OCI-LY3 (cell line): Measurements from ENCODE around the gene PLCB4.

ENCODE experiments used
- H2AFZ ChIP-seq: fragments of 200-600, 300-600 bp; shearing (Covaris generic); 2 replicates; pipeline ENCODE4 v1.6.0; 2014; ENCODE audit warnings: antibody characterized with exemption, low read depth, low read length
- H3K27ac ChIP-seq: fragments of 200-600, 300-600 bp; sonication (generic); 2 replicates; pipeline ENCODE4 v1.5.1; 2014; ENCODE audit warnings: mild to moderate bottlenecking, low read length, moderate library complexity, mixed read lengths
- H3K27me3 ChIP-seq: fragments of 200-600, 300-600 bp; sonication (generic); 2 replicates; pipeline ENCODE4 v1.6.1; 2014; ENCODE audit warnings: low read depth, low read length, mixed read lengths
- H3K36me3 ChIP-seq: fragments of 200-600, 300-600 bp; sonication (generic); replicated peaks from 2 replicates; pipeline ENCODE3; 2014; ENCODE audit warnings: low read depth, low read length, mixed read lengths
- H3K4me1 ChIP-seq: fragments of 300-600, 200-600 bp; sonication (generic); 2 replicates; pipeline ENCODE4 v1.6.1; 2014; ENCODE audit warnings: low read length, mixed read lengths
- H3K4me2 ChIP-seq: fragments of 200-600, 300-600 bp; sonication (generic); 2 replicates; pipeline ENCODE4 v1.6.1; 2014; ENCODE audit warnings: low read length, mixed read lengths
- H3K4me3 ChIP-seq: fragments of 300-600, 200-600 bp; sonication (generic); 2 replicates; pipeline ENCODE4 v1.5.1; 2014; ENCODE audit warnings: antibody characterized with exemption, mild to moderate bottlenecking, low read length, moderate library complexity
- H3K79me2 ChIP-seq: fragments of 300-600, 200-600 bp; shearing (Covaris generic); 2 replicates; pipeline ENCODE4 v1.6.1; 2014; ENCODE audit warnings: mild to moderate bottlenecking, low read length, mixed read lengths
- H3K9ac ChIP-seq: fragments of 300-600, 200-600 bp; shearing (Covaris generic); 2 replicates; pipeline ENCODE4 v1.6.0; 2014; ENCODE audit warnings: mild to moderate bottlenecking, low read length, moderate library complexity
- H3K9me3 ChIP-seq: fragments of 200-600, 300-600 bp; shearing (Covaris generic); 2 replicates; pipeline ENCODE4 v1.6.1; 2014; ENCODE audit warnings: low read length, mixed read lengths; ENCODE audit not compliant: insufficient read depth
- H4K20me1 ChIP-seq: fragments of 200-600, 300-600 bp; sonication (generic); 2 replicates; pipeline ENCODE4 v1.6.1; 2016; ENCODE audit warnings: low read length, mixed read lengths; ENCODE audit not compliant: insufficient read depth
- CTCF ChIP-seq: fragments of 200-600, 300-600 bp; sonication (generic); IDR thresholded peaks from 2 replicates; pipeline ENCODE4 v1.5.1; 2014; ENCODE audit warnings: antibody characterized with exemption, low read length, low read depth
- EZH2phosphoT487 ChIP-seq: fragments of 200-600 bp; shearing (Covaris generic); IDR thresholded peaks from 2 replicates; pipeline ENCODE4 v1.6.1; 2018; ENCODE audit warnings: antibody characterized with exemption, mixed run types, low read depth

The PLCB4 gene

GRCh38 chr20:9308056-9308455 lies 239.2 kb downstream of the PLCB4 start:
- no peaks in the 10 kb centered on the region for H3K4me1 ChIP-seq
- no peak overlapping the region for H3K27ac ChIP-seq
- H3K79me2 ChIP-seq = no peaks in the 10 kb centered on the region
- no peak overlapping the region for H2AFZ ChIP-seq
- TF ChIP-seq EZH2phosphoT487 (no peak), CTCF (no peak)
- H3K4me2 ChIP-seq = no peak overlapping the region
- H4K20me1 ChIP-seq = no peaks in the 10 kb centered on the region
- no peak overlapping the region for H3K4me3 ChIP-seq
- H3K9ac ChIP-seq = no peak overlapping the region
- no peaks in the 10 kb centered on the region for H3K9me3 ChIP-seq
- H3K27me3 ChIP-seq = 0 out of 2 replicates have a peak, but pooled peaks cover 3% of the 10 kb centered on the region
- no peaks in the 10 kb centered on the region for H3K36me3 ChIP-seq

GRCh38 chr20:9311132-9311531 lies 242.2 kb downstream of the PLCB4 start:
- no peak overlapping the region for H2AFZ ChIP-seq
- 0 out of 2 replicates have a peak, but pooled peaks cover 3% of the 10 kb centered on the region for H3K27me3 ChIP-seq
- H3K9me3 ChIP-seq = no peaks in the 10 kb centered on the region
- TF ChIP-seq CTCF (no peak), EZH2phosphoT487 (no peak)
- H3K79me2 ChIP-seq = no peaks in the 10 kb centered on the region
- H3K4me1 ChIP-seq = no peaks in the 10 kb centered on the region
- H3K27ac ChIP-seq = no peak overlapping the region
- no peak overlapping the region for H3K4me3 ChIP-seq
- H4K20me1 ChIP-seq = no peaks in the 10 kb centered on the region
- H3K36me3 ChIP-seq = no peaks in the 10 kb centered on the region
- no peak overlapping the region for H3K9ac ChIP-seq
- no peak overlapping the region for H3K4me2 ChIP-seq

- no peak overlapping the region for H2AFZ ChIP-seq
- no peaks in the 10 kb centered on the region for H3K4me1 ChIP-seq
- no peak overlapping the region for H3K4me2 ChIP-seq
- H3K9me3 ChIP-seq = no peaks in the 10 kb centered on the region
- no peaks in the 10 kb centered on the region for H3K79me2 ChIP-seq
- no peak overlapping the region for H3K9ac ChIP-seq
- H3K27me3 ChIP-seq = no peaks in the 10 kb centered on the region
- no peaks in the 10 kb centered on the region for H3K36me3 ChIP-seq
- no peak overlapping the region for H3K27ac ChIP-seq
- no peak overlapping the region for H3K4me3 ChIP-seq
- H4K20me1 ChIP-seq = no peaks in the 10 kb centered on the region
- TF ChIP-seq EZH2phosphoT487 (no peak), CTCF (no peak)
Observed at GRCh38 chr20:9319687-9320384, 250.9 kb downstream of the PLCB4 start.

GRCh38 chr20:9321007-9321406 lies 252.1 kb downstream of the PLCB4 start:
- no peak overlapping the region for H3K4me3 ChIP-seq
- H3K36me3 ChIP-seq = no peaks in the 10 kb centered on the region
- no peak overlapping the region for H2AFZ ChIP-seq
- no peak overlapping the region for H3K4me2 ChIP-seq
- no peak overlapping the region for H3K9ac ChIP-seq
- H3K9me3 ChIP-seq = no peaks in the 10 kb centered on the region
- H3K27ac ChIP-seq = no peak overlapping the region
- no peaks in the 10 kb centered on the region for H3K79me2 ChIP-seq
- no peaks in the 10 kb centered on the region for H3K27me3 ChIP-seq
- TF ChIP-seq CTCF (no peak), EZH2phosphoT487 (no peak)
- no peaks in the 10 kb centered on the region for H3K4me1 ChIP-seq
- no peaks in the 10 kb centered on the region for H4K20me1 ChIP-seq
